Activated naive CD8-positive, alpha-beta T cell treated with anti-CD3 and anti-CD28 coated beads, Interleukin-2, amount 50 U/mL, for 16 hours (primary cell): ENCODE results near the gene AGTRAP.

Experiments
- DNase-seq: peaks from one replicate; pipeline ENCODE4 v3.0.0-alpha.2; 2020; ENCODE audit warnings: low read depth, low spot score

The AGTRAP gene

GRCh38 chr1:11706292-11706691 is 29.6 kb upstream of the AGTRAP start:
- no peak for DNase-seq

DNA sequence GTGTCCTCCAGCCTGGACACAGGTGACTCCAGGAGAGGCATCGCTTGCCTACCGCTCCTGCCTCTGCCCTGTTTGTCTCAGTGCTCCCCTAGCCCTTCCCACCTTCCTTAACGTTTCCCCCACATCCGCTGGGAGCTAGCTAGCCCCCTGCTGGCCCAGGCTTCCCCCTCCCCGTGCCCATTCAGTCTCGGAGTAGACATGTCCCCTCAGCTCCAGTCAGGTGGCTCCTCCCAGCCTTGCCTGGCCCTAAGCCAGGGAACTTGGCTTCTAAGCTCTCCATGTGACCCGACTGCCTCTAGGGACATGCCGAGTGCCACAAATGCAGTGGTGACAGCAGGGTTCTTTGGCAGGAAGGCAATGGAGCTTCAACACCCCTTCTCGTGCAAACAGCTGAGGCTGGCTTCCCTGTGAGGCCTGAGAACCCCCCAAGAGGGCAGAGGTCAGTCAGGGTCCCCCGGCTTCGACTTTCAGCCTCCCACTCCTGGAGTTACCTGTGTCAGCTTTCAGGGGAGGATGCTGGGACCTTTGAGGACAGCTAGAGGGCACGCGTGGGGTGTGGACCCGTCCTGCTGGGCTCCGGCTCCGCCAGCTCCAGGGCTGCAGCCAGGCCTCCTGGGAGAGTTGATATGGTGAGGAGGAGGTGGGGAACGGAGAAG is 28.2 kb upstream of the AGTRAP start:
- DNase-seq = no peak

DNA sequence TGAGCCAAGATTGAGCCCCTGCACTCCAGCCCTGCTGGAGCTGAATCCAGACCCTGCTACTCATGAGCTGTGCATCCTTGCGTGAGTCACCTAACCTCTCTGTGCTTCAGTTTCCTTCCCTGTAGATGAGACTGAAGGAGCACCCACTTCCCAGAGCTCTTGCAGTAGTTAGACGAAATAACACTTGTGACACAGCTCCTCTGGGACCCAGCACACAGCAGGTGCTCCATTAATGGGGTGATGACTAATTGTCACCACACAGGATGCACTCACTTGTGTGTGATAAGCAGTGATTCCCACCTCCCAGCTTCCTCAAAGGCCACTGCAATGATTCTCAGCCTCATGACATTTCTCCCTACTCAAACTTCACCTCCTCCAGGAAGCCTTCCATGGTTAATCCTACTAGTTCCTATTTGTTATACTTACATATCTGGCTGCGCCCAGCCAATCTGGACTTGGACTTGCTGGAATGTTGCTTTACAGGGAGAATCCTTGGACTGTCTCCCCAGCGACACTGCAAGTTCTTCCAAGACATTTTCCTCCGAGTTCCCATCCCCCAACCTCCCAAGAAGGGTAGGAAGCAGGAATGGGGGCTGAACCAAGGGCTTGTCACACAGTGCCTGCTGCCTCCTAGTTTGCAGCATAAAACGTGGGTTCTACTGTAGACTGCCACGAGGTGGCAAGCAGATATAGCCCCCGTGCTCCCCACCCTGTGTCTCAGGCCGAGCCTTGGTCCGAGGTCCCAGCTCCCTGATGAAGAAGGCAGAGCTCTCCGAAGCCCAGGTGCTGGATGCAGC is 27.2 kb upstream of the AGTRAP start:
- DNase-seq = no peak

GRCh38 chr1:11711490-11711889 is 24.4 kb upstream of the AGTRAP start:
- DNase-seq = no peak

DNA sequence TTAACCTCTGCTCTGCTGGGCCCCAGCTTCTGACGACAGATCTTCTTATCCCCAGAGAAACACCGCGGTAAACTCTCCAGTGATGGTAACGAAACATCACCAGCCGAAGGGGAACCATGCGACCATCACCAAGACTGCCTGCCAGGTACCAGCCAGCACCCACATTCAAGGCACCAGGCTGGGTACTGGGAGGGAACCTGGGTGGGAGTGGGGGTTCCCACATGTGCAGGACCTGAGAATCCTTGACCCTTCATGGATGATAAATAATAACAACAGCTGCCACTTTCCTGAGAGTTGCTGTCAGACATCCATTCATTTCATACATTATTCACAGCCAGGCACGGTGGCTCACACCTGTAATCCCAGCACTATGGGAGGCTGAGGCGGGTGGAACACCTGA is 23.7 kb upstream of the AGTRAP start:
- DNase-seq = no peak

- DNase-seq = no peak
Observed at GRCh38 chr1:11713095-11713494, 22.8 kb upstream of the AGTRAP start.

GRCh38 chr1:11714831-11715575 is 20.9 kb upstream of the AGTRAP start:
- DNase-seq = no peak

DNA sequence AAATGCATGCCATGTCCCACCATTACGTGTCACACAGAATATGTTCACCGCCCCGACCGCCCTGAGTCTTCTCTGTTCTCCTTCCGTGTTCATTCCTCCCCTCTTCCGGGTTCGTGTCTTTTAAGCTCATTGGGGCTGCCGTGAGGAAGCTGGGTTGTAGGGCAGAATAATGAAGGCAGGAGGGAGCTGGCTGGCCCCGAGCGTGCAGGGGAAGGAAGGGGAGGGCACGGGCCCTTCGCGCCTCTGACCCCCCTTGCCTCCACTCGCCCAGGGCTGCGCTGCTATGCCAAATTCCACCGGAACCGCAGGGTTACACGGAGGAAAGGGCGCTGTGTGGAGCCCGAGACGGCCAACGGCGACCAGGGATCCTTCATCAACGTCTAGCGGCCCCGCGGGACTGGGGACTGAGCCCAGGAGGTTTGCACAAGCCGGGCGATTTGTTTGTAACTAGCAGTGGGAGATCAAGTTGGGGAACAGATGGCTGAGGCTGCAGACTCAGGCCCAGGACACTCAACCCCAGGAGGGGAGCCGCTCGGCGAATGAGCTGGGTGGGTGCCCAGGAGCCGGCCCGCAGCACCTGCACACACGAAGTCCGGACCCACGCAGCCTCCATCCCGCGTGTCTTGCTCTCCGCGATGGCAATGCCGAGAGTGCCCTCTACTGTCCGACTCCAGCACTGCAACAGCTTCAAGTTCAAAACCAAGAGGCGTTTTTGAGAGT is 16.5 kb upstream of the AGTRAP start:
- DNase-seq = peak; percentile 71

DNA sequence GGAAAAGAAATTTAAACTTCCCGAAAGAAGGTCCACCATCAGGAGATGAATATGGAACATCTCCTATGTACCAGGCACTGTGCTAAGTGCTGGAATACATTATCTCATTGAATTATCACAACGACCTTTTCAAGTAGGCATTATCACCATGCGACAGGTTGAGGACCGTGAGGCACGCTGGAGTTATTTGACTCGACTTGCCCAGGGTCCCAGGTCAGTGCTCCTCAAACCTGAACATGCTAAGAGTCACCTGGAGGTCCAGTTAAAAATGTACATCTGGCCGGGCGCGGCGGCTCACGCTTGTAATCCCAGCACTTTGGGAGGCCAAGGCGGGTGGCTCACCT is 15.9 kb upstream of the AGTRAP start:
- DNase-seq = no peak

DNA sequence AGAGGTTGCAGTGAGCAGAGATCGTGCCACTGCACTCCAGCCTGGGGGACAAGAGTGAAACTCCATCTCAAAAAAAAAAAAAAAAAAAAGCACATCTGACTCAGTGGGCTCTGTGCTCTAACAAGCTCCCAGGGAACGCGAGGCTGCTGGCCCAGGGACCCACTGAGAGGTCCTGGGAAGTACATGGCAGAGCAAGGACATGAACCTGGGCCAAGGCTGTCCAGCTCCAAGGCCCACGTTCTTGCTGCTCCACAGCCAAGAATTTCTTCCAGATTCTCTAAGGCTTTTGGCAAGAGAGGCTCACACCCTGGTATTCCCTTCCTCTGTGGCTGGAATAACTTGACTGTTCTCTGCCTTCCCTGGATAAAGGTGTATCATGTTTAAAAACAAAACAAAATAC is 15.4 kb upstream of the AGTRAP start:
- no peak for DNase-seq

GRCh38 chr1:11721311-11721710 is 14.6 kb upstream of the AGTRAP start:
- DNase-seq = no peak

- DNase-seq = no peak
Observed at GRCh38 chr1:11722538-11722937, 13.4 kb upstream of the AGTRAP start.

DNA sequence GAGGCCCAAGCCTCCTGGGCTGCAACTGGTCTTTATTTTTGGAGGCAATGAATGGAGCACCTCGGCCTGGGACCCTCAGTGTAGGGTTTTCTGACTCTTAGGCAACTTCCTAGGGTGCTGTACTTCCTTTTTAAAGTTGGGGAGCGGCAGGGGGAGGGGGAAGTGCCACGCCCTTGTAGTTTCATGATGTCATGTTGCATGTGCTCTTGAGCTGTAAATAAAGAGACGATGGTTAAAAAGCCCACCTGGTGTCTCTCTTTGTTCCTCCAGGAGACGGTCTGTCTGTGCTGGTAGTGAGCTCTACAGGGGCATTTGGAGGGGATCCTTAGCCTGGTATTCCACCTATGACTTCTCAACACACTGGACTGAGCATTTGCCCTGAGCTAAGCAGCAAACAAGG is 10.3 kb upstream of the AGTRAP start:
- DNase-seq = no peak

GRCh38 chr1:11727119-11727518 is 8.8 kb upstream of the AGTRAP start:
- DNase-seq = no peak

- no peak for DNase-seq
Observed at GRCh38 chr1:11728126-11728806, 7.7 kb upstream of the AGTRAP start.

DNA sequence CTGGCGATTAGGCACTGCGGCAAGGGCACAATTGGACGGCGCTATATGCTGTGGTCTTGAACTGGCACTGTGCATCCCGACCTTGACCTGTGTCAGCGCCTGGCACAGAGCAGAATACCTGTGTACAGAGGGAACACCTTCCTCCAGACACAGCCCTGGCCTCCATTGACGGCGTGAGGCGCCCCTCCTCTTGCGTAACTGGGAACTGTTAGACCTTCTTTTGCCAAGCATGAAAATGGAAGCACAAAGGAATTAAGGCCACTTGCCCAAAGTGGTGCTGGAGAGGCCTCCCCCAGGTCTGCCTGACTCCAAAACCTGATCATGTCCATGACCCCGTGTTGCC is 6.8 kb upstream of the AGTRAP start:
- no peak for DNase-seq

GRCh38 chr1:11729498-11730428 is 6.2 kb upstream of the AGTRAP start:
- no peak for DNase-seq

DNA sequence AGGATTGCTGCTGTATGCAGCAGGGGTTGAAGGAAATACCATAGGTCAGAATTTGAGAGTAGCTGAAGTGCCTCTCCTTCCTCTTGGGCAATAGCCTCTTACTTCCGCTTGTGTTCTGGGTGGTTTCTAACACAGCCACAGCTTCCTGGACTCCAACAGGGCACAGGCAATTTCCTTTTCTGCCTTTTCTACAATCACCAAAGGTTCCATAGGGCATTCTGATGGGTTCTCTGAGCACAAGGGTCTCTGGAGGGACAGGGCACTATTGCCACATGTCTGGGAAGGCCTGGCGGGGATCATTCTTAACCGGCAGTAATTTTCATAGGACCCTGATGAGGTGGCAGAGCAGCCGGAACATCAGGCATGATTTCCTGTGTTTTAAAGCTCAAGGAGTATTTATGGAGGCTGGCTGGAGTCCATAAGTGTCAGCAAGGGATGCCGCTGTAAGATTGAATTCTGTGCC is 5.5 kb upstream of the AGTRAP start:
- no peak for DNase-seq

GRCh38 chr1:11731691-11732283 is 4.1 kb upstream of the AGTRAP start:
- DNase-seq = no peak

GRCh38 chr1:11733306-11733705 is 2.6 kb upstream of the AGTRAP start:
- DNase-seq = no peak
